Hepatocyte (in vitro differentiated cells): ENCODE measurements around the gene PSG6.
"Not testable (repeated sequence)": the region's sequence is repeated elsewhere in the genome, so short reads cannot be mapped to it uniquely, and the experiment has no call there.

ENCODE experiments used
- EZH2 ChIP-seq: fragments of 200-600 bp; sonication (generic); IDR thresholded peaks from 2 replicates; pipeline ENCODE4 v1.6.1; 2016; ENCODE audit warnings: antibody characterized with exemption, mild to moderate bottlenecking, borderline replicate concordance
- EZH2phosphoT487 ChIP-seq: fragments of 200-600 bp; sonication (generic); IDR thresholded peaks from one replicate; pipeline ENCODE4 v1.6.1; 2018; ENCODE audit warnings: antibody characterized with exemption, mild to moderate bottlenecking, low read depth, moderate library complexity; ENCODE audit not compliant: unreplicated experiment, severe bottlenecking
- TF ChIP-seq, protein P1 (sequence below): fragments of 200-600 bp; sonication (generic); IDR thresholded peaks from 2 replicates; pipeline ENCODE4 v1.5.1; 2016; ENCODE audit warnings: antibody characterized with exemption, mild to moderate bottlenecking; ENCODE audit not compliant: poor library complexity

DNA sequence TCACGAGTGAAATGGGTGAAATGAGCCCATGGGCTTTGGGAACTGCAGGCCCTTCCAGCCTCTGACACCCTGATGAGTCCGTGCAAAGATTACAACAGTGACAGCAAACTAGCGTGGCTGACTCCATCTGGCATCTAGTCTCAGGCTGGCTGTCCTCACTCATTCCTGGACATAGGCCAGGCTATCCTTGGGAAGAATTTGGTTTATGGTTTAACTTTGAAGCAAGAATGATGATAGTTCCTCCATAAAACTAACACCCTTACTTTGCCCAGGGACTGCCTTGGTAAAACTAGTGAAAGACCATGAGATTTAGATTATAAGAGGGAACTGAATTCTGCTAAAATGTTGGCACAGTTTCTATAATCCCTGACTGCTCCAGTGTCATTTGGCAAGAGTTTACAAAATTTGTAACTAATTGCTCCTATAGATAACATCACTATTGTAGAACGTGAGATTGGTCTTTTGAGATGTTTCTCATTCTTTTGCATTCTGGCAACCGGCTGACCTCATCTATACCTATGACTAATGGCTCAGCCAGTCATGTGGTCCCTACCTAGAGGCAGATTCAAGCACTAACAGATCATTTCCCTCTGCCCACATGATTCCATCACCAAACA lies 14.9 kb upstream of the PSG6 start:
- TF ChIP-seq, protein P1, sequence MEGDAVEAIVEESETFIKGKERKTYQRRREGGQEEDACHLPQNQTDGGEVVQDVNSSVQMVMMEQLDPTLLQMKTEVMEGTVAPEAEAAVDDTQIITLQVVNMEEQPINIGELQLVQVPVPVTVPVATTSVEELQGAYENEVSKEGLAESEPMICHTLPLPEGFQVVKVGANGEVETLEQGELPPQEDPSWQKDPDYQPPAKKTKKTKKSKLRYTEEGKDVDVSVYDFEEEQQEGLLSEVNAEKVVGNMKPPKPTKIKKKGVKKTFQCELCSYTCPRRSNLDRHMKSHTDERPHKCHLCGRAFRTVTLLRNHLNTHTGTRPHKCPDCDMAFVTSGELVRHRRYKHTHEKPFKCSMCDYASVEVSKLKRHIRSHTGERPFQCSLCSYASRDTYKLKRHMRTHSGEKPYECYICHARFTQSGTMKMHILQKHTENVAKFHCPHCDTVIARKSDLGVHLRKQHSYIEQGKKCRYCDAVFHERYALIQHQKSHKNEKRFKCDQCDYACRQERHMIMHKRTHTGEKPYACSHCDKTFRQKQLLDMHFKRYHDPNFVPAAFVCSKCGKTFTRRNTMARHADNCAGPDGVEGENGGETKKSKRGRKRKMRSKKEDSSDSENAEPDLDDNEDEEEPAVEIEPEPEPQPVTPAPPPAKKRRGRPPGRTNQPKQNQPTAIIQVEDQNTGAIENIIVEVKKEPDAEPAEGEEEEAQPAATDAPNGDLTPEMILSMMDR, result not testable (repeated sequence)
- not testable (repeated sequence) for TF ChIP-seq EZH2, EZH2phosphoT487
